ENCODE data around the gene SAMHD1.

Gene SAMHD1

GRCh38 chr20:36855241-36855657 is 96.3 kb downstream of the SAMHD1 start:
- Histone ChIP-seq H3K27me3 (replicated peaks) (no peaks in the 10 kb centered on the region), H3K36me3 (replicated peaks) (no peaks in the 10 kb centered on the region), H3K27ac (no peak overlapping the region), H3K4me3 (ENCODE audit: low read depth, low read length) (no peak overlapping the region)
- no peak for TF ChIP-seq CTCF (IDR thresholded peaks at IDR 0.05; ENCODE audit: low read depth, low read length, missing control alignments)
- in situ Hi-C loops (cut with HindIII; ENCODE audit: low pct_ligation_motif_present, low sequenced_read_pairs): no loop called here
- no peak for DNase-seq

- no peak overlapping the region for H3K4me3 ChIP-seq (ENCODE audit: low read depth, low read length)
- DNase-seq: no peak
- H3K27ac ChIP-seq: no peak overlapping the region
These were observed 96.9 kb downstream of the SAMHD1 start for GRCh38 chr20:36854348-36855240.

GRCh38 chr20:36852187-36852586 is 99.3 kb downstream of the SAMHD1 start:
- H3K36me3 ChIP-seq (replicated peaks): no peaks in the 10 kb centered on the region
- no peaks in the 10 kb centered on the region for H3K27me3 ChIP-seq (replicated peaks)
- H3K27ac ChIP-seq: no peak overlapping the region
- DNase-seq: no peak
- TF ChIP-seq CTCF (IDR thresholded peaks at IDR 0.05; ENCODE audit: low read depth, low read length, missing control alignments): no peak
- in situ Hi-C loops (cut with HindIII; ENCODE audit: low pct_ligation_motif_present, low sequenced_read_pairs): no loop called here
- no peak overlapping the region for H3K4me3 ChIP-seq (ENCODE audit: low read depth, low read length)

More at GRCh38 chr20:36854348-36855240, 96.9 kb downstream of the SAMHD1 start:
- no peaks in the 10 kb centered on the region for H3K36me3 ChIP-seq (replicated peaks)
- no peaks in the 10 kb centered on the region for H3K27me3 ChIP-seq (replicated peaks)
- no peak for TF ChIP-seq CTCF (IDR thresholded peaks at IDR 0.05; ENCODE audit: low read depth, low read length, missing control alignments)
- in situ Hi-C loops (cut with HindIII; ENCODE audit: low pct_ligation_motif_present, low sequenced_read_pairs): no loop called here

DNA sequence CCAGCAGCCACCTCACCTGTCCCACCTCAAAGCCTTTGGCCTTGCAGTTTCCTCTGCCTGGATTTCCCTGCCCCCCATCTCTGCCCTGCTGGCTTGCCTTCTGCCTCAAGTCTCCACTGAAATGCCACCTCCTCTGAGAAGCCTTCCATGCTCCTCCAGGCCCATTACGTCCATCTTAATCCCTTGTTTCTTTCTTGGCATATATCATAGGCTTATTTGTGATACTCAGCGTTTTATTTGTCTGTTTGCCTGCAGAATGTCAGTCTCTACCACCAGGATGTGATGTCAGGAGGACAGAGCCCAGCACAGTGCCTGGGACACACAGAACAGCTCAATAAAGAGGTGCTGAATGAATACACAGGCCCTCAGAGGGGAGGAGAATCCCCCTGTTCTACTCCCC is 100.0 kb downstream of the SAMHD1 start:
- no peak for TF ChIP-seq CTCF (IDR thresholded peaks at IDR 0.05; ENCODE audit: low read depth, low read length, missing control alignments)
- in situ Hi-C loops (cut with HindIII; ENCODE audit: low pct_ligation_motif_present, low sequenced_read_pairs): no loop called here
- Histone ChIP-seq H3K27me3 (replicated peaks) (no peaks in the 10 kb centered on the region), H3K36me3 (replicated peaks) (no peaks in the 10 kb centered on the region), H3K27ac (no peak overlapping the region), H3K4me3 (ENCODE audit: low read depth, low read length) (no peak overlapping the region)
- DNase-seq: no peak

- no peak for TF ChIP-seq CTCF (IDR thresholded peaks at IDR 0.05; ENCODE audit: low read depth, low read length, missing control alignments)
- in situ Hi-C loops (cut with HindIII; ENCODE audit: low pct_ligation_motif_present, low sequenced_read_pairs): no loop called here
- DNase-seq: no peak
- Histone ChIP-seq H3K4me3 (ENCODE audit: low read depth, low read length) (no peak overlapping the region), H3K36me3 (replicated peaks) (no peaks in the 10 kb centered on the region), H3K27ac (no peak overlapping the region), H3K27me3 (replicated peaks) (no peaks in the 10 kb centered on the region)
These were observed 100.7 kb downstream of the SAMHD1 start for GRCh38 chr20:36850759-36851158.

Measured in brain microvascular endothelial cell (primary cell).